Posterior cingulate gyrus (tissue), 11 donors: ENCODE data around the gene S100A2.

ENCODE experiments used
- DNase-seq, 10 donors: peaks; one replicate each; pipeline versions ENCODE4 v3.0.0 to v3.0.0-alpha.2; 2020 to 2021; ENCODE audit warnings: mixed read lengths in 3 of 10
- intact Hi-C: fragments of 100-400 bp; cut with DNase I; formaldehyde crosslinking; loops from one replicate; pipeline ENCODE4 v1.15.1; 2023

Gene S100A2

GRCh38 chr1:153548722-153549688 is 16.6 kb downstream of the S100A2 start, which contains the start of gene S100A3:
TSS of gene S100A3 (minus strand) at chr1:153549258. CDS start at chr1:153548485, 773 bp downstream.
- intact Hi-C loops = no loop called here
- DNase-seq = peak in 2 of 10 donors; percentile 32 to 78

DNA sequence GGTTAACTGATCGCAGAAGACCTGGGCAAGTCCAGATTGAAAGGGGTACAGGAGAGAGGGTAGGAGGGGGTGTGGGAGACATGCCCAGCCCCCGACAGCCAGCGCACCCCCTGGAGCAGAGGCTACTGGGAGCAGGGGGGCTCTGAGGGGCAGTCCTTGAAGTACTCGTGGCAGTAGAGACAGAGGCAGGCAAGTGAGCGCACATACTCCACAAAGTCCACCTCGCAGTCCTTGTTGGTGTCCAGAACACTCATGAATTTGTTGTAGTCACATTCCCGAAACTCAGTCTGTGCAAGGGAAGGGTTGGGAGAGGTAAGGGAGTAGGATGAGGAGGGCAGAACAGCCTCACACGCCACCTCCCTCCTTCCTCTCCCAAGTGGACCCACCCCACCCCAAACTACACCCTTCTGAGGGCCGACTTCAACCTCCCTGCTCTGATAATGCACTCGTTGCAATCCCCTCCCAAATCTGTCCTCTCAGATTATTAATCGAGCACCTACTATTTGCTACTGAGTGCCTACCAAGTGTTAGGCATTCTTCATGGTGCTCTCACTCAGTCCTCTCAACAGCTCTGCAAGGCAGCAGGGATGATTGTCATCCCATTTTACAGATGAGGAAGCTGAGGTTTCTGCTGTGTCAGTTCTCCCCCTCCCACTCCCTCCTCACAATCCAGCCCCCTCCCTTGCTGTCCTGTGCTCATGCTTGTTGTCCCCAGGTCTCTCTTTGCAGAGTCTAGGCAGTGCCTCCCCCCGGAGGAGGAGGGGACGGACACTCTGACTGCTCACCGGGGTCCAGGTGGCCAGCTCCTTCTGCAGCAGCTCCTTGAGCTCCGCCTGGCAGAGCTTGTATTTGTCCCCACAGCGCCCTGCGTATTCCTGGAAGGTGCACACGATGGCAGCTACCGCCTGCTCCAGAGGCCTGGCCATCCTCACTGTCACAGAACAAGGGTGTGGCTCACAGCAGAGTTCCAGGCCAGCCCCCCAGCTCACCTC is 17.8 kb downstream of the S100A2 start:
- intact Hi-C loops = no loop called here
- peak in 2 of 10 donors; percentile 28 to 56 for DNase-seq

GRCh38 chr1:153546796-153547559 is 18.7 kb downstream of the S100A2 start:
- peak in 2 of 10 donors; percentile 30 to 55 for DNase-seq
- intact Hi-C loops = no loop called here

DNA sequence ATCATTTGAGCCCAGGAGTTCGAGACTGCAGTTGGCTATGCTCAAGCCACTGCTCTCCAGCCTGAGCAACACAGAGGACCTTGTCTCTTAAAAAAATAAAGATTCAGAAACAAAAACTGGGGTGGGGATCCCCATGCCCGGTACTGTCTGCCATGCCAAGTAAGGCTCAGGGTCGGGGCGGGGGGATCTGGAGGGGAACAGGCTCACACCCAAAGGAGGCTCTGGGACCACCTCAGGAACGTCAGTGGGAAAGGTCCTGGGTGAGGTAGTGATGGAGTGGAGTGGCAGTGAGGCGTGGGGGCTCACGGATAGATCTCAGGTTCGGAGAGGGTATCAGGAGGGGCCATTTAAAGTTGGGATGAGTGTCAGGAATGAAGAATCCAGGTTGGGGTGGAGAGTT is 19.3 kb downstream of the S100A2 start:
- DNase-seq = peak in 2 of 10 donors; percentile 21 to 25
- intact Hi-C loops = no loop called here

GRCh38 chr1:153545067-153546055 is 20.3 kb downstream of the S100A2 start, which contains the start of gene S100A4:
TSS of gene S100A4 (minus strand) at chr1:153545806. CDS start at chr1:153544794, 1,012 bp downstream.
- DNase-seq = peak in 7 of 10 donors; percentile 19 to 91 (median 53)
- intact Hi-C loops = no loop called here

DNA sequence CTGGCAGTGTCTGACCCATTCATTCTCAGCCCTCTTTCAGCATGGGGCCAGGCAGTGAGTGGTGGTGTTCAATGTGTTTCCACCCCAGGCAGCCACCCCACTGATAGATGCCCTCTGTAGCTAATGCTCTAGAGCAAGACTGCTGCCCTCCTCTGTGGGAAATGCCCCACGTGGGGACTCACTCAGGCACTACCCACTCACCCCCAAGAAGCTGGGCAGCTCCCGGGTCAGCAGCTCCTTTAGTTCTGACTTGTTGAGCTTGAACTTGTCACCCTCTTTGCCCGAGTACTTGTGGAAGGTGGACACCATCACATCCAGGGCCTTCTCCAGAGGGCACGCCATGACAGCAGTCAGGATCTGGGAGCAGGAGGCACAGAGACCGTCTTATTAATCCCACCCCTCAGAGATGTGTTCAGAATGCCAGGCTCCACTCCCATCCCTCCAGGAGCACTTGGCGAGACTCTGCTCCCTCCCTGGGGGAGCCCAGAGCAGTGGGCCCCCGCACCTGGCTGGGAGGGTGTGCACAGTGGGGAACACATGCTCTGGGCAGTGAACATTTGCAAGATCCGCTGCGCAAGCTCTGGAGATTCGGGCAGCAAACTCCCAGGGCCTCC is 21.1 kb downstream of the S100A2 start:
- DNase-seq = no peak
- intact Hi-C loops = no loop called here

DNA sequence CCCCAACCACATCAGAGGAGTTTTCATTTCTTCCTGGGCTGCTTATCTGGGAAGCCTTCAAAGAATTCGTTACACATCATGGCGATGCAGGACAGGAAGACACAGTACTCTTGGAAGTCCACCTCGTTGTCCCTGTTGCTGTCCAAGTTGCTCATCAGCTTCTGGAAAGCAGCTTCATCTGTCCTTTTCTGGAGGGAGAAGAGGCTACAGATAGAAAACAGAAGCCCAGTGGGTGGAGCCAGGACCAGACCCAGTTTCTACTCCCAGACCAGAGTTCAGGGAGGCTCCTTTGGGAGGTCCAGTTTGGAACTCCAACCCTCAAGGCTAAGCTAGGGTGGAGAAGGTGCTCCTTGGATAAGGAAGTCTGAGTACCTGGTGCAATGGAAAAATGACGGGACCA is 21.9 kb downstream of the S100A2 start:
- intact Hi-C loops = no loop called here
- peak in 1 of 10 donors; percentile 22 for DNase-seq

DNA sequence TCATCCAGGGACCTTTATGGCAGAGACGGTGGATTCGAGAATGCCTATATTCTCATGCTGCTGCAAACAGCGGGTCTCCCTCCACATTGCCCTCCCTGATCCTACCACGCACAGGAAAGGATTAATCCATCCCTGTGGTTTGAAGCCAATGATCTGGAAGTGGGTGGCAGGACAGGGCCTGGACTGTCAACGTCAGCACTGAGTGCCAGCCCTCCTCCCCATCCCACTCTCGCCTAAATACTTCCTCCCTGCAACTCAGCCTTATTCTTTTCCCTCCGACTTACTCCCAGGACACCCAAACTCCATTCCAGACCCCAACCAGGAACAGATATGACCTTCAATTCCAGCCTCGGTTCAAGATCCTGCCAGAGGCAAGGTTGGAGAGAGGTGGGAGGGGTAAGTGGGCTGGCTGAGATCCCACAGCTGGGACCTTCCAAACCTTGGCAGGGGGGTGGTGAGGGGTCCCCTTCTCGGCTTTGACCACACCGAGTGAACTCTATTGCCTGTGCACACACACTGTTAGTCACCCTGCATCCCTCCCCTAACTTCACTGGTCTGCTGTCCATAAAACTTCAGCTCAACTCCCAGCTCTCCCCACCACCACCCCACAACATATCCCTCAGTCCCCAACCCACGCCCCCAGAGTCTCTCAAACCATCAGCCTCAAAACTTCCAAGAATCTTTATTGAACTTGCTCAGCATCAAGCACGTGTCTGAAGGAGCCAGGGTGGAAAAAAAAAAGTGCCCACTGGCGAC is 22.5 kb downstream of the S100A2 start:
- intact Hi-C loops = no loop called here
- peak in 1 of 10 donors; percentile 20 for DNase-seq

GRCh38 chr1:153541641-153542590 is 23.7 kb downstream of the S100A2 start:
- DNase-seq = peak in 1 of 10 donors; percentile 57
- intact Hi-C loops = no loop called here

GRCh38 chr1:153540394-153541361 is 25.0 kb downstream of the S100A2 start, which contains the start of gene S100A5:
TSS of gene S100A5 (minus strand) at chr1:153540934. CDS start at chr1:153540191, 743 bp downstream.
- DNase-seq = peak in 3 of 10 donors; percentile 37 to 82 (median 77)
- intact Hi-C loops = no loop called here

DNA sequence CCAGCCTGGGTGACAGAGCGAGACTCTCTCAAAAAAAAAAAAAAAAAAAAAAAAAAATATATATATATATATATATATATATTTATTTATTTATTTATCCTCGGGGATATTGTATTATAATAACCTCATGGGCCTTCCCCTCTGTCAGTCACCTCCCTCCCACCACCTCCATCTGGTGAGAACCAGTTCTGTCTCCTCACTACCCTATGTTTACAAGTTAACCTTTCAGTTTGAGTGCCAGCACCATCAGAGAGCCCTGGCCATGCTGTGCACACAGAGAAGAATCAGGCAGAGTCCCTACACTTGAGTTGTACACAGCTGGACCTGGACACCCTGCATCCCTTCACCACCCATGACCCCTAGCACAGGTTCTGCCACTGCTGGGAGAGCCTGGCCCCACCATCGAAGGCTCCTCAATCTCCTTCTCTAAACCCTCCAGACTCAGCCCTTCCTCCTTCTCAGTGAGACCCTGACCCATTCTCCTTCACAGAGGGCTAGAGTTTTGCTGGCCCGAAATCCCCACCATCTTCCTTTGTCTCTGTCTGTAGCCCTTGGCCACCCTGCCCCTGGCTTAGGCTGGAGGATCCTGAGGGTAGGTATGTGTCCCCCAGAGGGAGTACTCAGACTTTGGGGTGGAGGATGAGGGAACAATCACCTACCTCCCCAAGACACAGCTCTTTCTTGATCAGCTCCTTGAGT is 26.1 kb downstream of the S100A2 start:
- DNase-seq = peak in 2 of 10 donors; percentile 24 to 47
- intact Hi-C loops = no loop called here

GRCh38 chr1:153538315-153538821 is 27.3 kb downstream of the S100A2 start:
- peak in 2 of 10 donors; percentile 54 to 75 for DNase-seq
- intact Hi-C loops = no loop called here

GRCh38 chr1:153537376-153537730 is 28.3 kb downstream of the S100A2 start:
- peak in 2 of 10 donors; percentile 54 to 72 for DNase-seq
- intact Hi-C loops = no loop called here
